Testis (tissue), 2 donors: ENCODE measurements around the gene RNF213.

Experiments
- POLR2A ChIP-seq: fragments of 450-650 bp; IDR thresholded peaks from one replicate; pipeline ENCODE4 v1.6.1; 2017; ENCODE audit warnings: antibody characterized with exemption, mild to moderate bottlenecking, moderate library complexity
- TF ChIP-seq, protein P1 (sequence below), 3 experiments: fragments of 450-650 bp in 2 of 3; fragments of 200-600 bp in 1 of 3; sonication (generic) in 1 of 3; IDR thresholded peaks; one replicate each; pipeline ENCODE4 v1.5.1; 2016 to 2019; ENCODE audit warnings: antibody characterized with exemption in 3 of 3, mild to moderate bottlenecking in 2 of 3, moderate library complexity in 1 of 3

DNA sequence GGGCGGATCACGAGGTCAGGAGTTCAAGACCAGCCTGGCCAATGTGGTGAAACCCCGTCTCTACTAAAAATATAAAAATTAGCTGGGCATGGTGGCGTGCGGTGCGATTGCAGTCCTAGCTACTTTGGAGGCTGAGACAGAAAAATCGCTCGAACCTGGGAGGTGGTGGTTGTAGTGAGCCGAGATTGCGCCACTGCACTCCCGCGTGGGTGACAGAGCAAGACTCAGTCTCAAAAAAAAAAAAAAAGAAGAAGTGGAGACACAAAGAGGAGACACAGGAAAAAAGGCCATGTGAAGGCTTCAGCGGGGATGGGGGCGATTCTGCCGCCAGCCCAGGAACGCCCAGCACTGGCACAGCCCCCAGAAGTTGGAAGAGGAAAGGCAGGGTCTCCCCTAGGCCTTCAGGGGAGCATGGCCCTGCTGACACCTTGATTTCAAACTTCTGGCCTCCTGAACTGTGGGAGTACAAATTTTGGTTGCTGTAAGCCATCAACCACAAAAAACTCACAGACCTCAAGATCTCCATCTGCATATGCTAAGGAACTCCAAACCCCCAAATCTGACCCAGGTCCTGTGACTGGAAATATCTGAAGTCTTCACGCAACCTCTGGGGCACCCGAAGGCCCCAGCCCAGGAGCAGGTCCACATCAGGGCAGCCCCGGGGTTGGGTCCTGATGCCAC is 47.5 kb upstream of the RNF213 start:
- TF ChIP-seq, protein P1, sequence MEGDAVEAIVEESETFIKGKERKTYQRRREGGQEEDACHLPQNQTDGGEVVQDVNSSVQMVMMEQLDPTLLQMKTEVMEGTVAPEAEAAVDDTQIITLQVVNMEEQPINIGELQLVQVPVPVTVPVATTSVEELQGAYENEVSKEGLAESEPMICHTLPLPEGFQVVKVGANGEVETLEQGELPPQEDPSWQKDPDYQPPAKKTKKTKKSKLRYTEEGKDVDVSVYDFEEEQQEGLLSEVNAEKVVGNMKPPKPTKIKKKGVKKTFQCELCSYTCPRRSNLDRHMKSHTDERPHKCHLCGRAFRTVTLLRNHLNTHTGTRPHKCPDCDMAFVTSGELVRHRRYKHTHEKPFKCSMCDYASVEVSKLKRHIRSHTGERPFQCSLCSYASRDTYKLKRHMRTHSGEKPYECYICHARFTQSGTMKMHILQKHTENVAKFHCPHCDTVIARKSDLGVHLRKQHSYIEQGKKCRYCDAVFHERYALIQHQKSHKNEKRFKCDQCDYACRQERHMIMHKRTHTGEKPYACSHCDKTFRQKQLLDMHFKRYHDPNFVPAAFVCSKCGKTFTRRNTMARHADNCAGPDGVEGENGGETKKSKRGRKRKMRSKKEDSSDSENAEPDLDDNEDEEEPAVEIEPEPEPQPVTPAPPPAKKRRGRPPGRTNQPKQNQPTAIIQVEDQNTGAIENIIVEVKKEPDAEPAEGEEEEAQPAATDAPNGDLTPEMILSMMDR (IDR thresholded peaks at IDR 0.05), result no peak
- TF ChIP-seq POLR2A, result no peak
